PC-9 (cell line): ENCODE data around the gene SMIM8. TPM values are rescaled to one million over a fixed set of nuclear protein-coding genes. Genes with fewer than 3 reads are reported as not detected.

ENCODE experiments used
- BruUV-seq: library from RNA; stranded (reverse); fragments of 400-500 nt; replicated peaks from 2 replicates; lab custom pipeline; 2021; lab: Mats Ljungman, UMichigan
- CTCF ChIA-PET: fragments of 300-600 bp; sonication (Branson Sonifier 250); formaldehyde crosslinking; loops from one replicate; lab custom pipeline; 2022; ENCODE audit warnings: antibody characterized with exemption; lab: Charles Lee
- POLR2A ChIA-PET: fragments of 300-600 bp; sonication (Branson Sonifier 250); formaldehyde crosslinking; loops from one replicate; lab custom pipeline; 2022; ENCODE audit warnings: antibody characterized with exemption; ENCODE audit not compliant: unreplicated experiment; lab: Charles Lee
- DNase-seq, 2 experiments: peaks; one replicate each; pipeline versions ENCODE4 v3.0.0 to v3.0.0-alpha.2; 2015 to 2022; ENCODE audit warnings: mixed read lengths in 1 of 2
- H2AFZ ChIP-seq: fragments of 200-600 bp; sonication (generic); 2 replicates; pipeline ENCODE4 v1.8.1; 2017; ENCODE audit warnings: antibody characterized with exemption
- H3F3A ChIP-seq: fragments of 200-600 bp; sonication (generic); 2 replicates; pipeline ENCODE4 v1.8.1; 2017; ENCODE audit warnings: antibody characterized with exemption, mild to moderate bottlenecking, low read depth; ENCODE audit not compliant: insufficient read depth
- H3K27ac ChIP-seq: fragments of 200-600 bp; sonication (generic); 2 replicates; pipeline ENCODE4 v1.6.1; 2016; ENCODE audit warnings: mixed run types
- H3K27me3 ChIP-seq: fragments of 200-600 bp; sonication (generic); 2 replicates; pipeline ENCODE4 v1.6.1; 2016; ENCODE audit warnings: low read depth, mixed run types; ENCODE audit not compliant: insufficient read depth
- H3K36me3 ChIP-seq: fragments of 200-600 bp; sonication (generic); 2 replicates; pipeline ENCODE4 v1.6.1; 2016; ENCODE audit warnings: low read depth, mixed run types
- H3K4me1 ChIP-seq: fragments of 200-600 bp; sonication (generic); replicated peaks from 2 replicates; pipeline ENCODE4 v1.6.1; 2016; ENCODE audit warnings: mixed run types; ENCODE audit not compliant: insufficient read depth
- H3K4me2 ChIP-seq: fragments of 200-600 bp; sonication (generic); 2 replicates; pipeline ENCODE4 v1.6.1; 2017; ENCODE audit warnings: mixed run types
- H3K4me3 ChIP-seq: fragments of 200-600 bp; sonication (generic); 2 replicates; pipeline ENCODE4 v1.6.1; 2016; ENCODE audit warnings: mixed run types
- H3K79me2 ChIP-seq: fragments of 200-600 bp; sonication (generic); 2 replicates; pipeline ENCODE4 v1.6.1; 2017; ENCODE audit warnings: low read depth, mixed run types
- H3K9me2 ChIP-seq: fragments of 200-600 bp; sonication (generic); 2 replicates; pipeline ENCODE4 v1.8.1; 2017; ENCODE audit warnings: mild to moderate bottlenecking; ENCODE audit not compliant: insufficient read depth
- H3K9me3 ChIP-seq: fragments of 200-600 bp; sonication (generic); 2 replicates; pipeline ENCODE4 v1.8.1; 2016; ENCODE audit warnings: low read depth; ENCODE audit not compliant: insufficient read depth
- H4K20me1 ChIP-seq: fragments of 200-600 bp; sonication (generic); 2 replicates; pipeline ENCODE4 v1.8.1; 2017; ENCODE audit not compliant: insufficient read depth
- EZH2 ChIP-seq: fragments of 200-600 bp; sonication (generic); IDR thresholded peaks from 2 replicates; pipeline ENCODE4 v1.8.0; 2017; ENCODE audit warnings: antibody characterized with exemption, low read depth
- intact Hi-C: fragments of 100-400 bp; cut with micrococcal nuclease; formaldehyde crosslinking; loops from one replicate; pipeline ENCODE4 v1.10.0; 2022; ENCODE audit not compliant: unreplicated experiment
- total RNA-seq: library from RNA; stranded (reverse); gene quantifications from 2 replicates; pipeline ENCODE4 v1.2.3, GENCODE V29; 2021
- TF ChIP-seq, protein P1 (sequence below): fragments of 200-600 bp; sonication (generic); conservative IDR thresholded peaks from 2 replicates; pipeline ENCODE4 v1.6.1; 2017; ENCODE audit warnings: mixed run types, antibody characterized with exemption, mild to moderate bottlenecking, moderate library complexity

SMIM8 gene
- total RNA-seq, 1 experiment from 2014 or later, result 5.3 TPM

DNA sequence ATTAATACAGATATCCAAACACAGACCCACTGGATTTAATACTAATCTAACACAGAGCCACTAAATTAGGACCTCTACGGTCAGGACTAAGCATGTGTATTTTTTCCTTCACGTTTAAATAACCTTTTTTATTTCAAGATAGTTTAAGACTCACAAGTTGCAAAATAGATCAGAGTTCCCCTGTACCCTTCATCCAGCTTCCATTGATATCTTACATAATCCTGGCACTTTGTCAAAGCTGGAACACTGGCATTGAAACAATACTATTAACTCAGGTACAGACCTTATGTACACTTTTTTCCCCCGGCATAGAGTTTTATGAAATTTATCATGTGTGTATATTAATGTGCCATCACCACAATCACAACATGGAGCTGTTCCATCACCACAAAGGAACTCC is 24.3 kb downstream of the SMIM8 start:
- Histone ChIP-seq H3K4me1 (no peaks in the 10 kb centered on the region), H3K27ac (no peak overlapping the region), H3F3A (no peaks in the 10 kb centered on the region), H3K9me3 (no peaks in the 10 kb centered on the region), H3K4me3 (no peak overlapping the region), H3K79me2 (no peaks in the 10 kb centered on the region), H3K9me2 (no peaks in the 10 kb centered on the region), H3K27me3 (no peaks in the 10 kb centered on the region), H3K36me3 (no peaks in the 10 kb centered on the region), H3K4me2 (no peak overlapping the region), H2AFZ (no peak overlapping the region), H4K20me1 (no peaks in the 10 kb centered on the region)
- CTCF ChIA-PET, result no interaction called here
- no TSS peak for BruUV-seq
- intact Hi-C loops, result no loop called here
- no peak for DNase-seq
- POLR2A ChIA-PET, result no interaction called here
- TF ChIP-seq, protein P1, sequence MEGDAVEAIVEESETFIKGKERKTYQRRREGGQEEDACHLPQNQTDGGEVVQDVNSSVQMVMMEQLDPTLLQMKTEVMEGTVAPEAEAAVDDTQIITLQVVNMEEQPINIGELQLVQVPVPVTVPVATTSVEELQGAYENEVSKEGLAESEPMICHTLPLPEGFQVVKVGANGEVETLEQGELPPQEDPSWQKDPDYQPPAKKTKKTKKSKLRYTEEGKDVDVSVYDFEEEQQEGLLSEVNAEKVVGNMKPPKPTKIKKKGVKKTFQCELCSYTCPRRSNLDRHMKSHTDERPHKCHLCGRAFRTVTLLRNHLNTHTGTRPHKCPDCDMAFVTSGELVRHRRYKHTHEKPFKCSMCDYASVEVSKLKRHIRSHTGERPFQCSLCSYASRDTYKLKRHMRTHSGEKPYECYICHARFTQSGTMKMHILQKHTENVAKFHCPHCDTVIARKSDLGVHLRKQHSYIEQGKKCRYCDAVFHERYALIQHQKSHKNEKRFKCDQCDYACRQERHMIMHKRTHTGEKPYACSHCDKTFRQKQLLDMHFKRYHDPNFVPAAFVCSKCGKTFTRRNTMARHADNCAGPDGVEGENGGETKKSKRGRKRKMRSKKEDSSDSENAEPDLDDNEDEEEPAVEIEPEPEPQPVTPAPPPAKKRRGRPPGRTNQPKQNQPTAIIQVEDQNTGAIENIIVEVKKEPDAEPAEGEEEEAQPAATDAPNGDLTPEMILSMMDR, result no peak
- no peak for TF ChIP-seq EZH2

DNA sequence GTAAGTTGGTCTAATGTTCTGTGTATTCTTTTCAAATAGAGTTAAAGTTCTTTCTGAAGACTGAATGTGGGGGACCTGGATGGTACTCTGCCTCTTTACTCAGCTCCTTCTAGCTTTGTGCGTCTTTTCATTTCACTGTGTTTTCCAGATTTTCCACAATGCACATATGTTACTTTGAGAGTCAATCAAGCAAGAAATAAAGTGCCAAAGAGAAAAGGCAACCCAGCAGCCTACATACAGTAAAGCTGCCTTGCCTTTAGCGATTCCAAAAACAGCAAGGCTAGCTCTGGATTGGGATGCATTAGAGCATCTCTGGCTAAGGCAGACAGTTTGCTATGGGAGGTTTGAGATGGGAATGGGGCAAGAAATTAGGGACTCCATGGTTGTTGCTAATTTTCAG is 27.5 kb downstream of the SMIM8 start:
- DNase-seq, result no peak
- no peaks in the 10 kb centered on the region for H3F3A ChIP-seq
- no peak overlapping the region for H2AFZ ChIP-seq
- CTCF ChIA-PET, result no interaction called here
- H3K4me3 ChIP-seq, result no peak overlapping the region
- H4K20me1 ChIP-seq, result no peaks in the 10 kb centered on the region
- no peak for TF ChIP-seq EZH2
- TF ChIP-seq, protein P1, result no peak
- intact Hi-C loops, result no loop called here
- no peaks in the 10 kb centered on the region for H3K9me3 ChIP-seq
- no peaks in the 10 kb centered on the region for H3K36me3 ChIP-seq
- no peak overlapping the region for H3K4me2 ChIP-seq
- POLR2A ChIA-PET, result interaction anchor here (0.6 kb wide), 1 partner anchor 403 kb away, joined by 17 read pairs; no protein-coding TSS in a partner anchor
- no peaks in the 10 kb centered on the region for H3K79me2 ChIP-seq
- H3K27me3 ChIP-seq, result no peaks in the 10 kb centered on the region
- no peaks in the 10 kb centered on the region for H3K9me2 ChIP-seq
- H3K27ac ChIP-seq, result no peak overlapping the region
- no peaks in the 10 kb centered on the region for H3K4me1 ChIP-seq
- no TSS peak for BruUV-seq

DNA sequence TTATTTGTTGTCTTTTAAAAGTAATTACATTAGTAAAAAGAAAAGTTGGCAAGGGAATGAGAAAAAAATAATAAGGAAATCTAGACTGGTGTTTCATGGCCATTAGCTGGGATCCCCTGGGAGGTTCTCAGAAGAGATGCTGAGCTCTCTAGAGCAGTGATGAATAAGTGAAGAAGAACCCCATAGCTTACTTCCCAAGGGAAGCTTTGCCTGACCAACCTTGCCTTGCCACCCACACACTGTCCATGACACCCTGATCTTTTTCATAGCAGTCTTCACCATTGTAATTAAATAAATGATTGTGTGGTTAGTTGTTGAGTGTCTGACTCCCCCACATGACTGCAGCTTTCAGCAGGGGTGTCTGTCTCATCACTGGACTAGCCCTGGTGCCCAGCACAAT is 28.1 kb downstream of the SMIM8 start:
- DNase-seq, result no peak
- no peak overlapping the region for H2AFZ ChIP-seq
- H3K9me3 ChIP-seq, result no peaks in the 10 kb centered on the region
- H3F3A ChIP-seq, result no peaks in the 10 kb centered on the region
- ChIA-PET CTCF (no interaction called here), POLR2A (no interaction called here)
- no TSS peak for BruUV-seq
- TF ChIP-seq, protein P1, result no peak
- no peak for TF ChIP-seq EZH2
- no peaks in the 10 kb centered on the region for H3K4me1 ChIP-seq
- no peaks in the 10 kb centered on the region for H3K79me2 ChIP-seq
- H3K27ac ChIP-seq, result no peak overlapping the region
- no peaks in the 10 kb centered on the region for H3K36me3 ChIP-seq
- H4K20me1 ChIP-seq, result no peaks in the 10 kb centered on the region
- H3K27me3 ChIP-seq, result no peaks in the 10 kb centered on the region
- H3K4me2 ChIP-seq, result no peak overlapping the region
- intact Hi-C loops, result no loop called here
- no peaks in the 10 kb centered on the region for H3K9me2 ChIP-seq
- no peak overlapping the region for H3K4me3 ChIP-seq
